B cell (primary cell): ENCODE data around the gene DIAPH1. TPM values are rescaled to one million over a fixed set of nuclear protein-coding genes. Genes with fewer than 3 reads are reported as not detected.
A peak's percentile ranks its signal among the peaks of the same experiment; 100 is the strongest.

ENCODE experiments used
- ATAC-seq: fragments of 200-7000 bp; cut with Tn5 transposase; one replicate; pipeline ENCODE4 v1.10.0; 2021; ENCODE audit warnings: low read depth, mild to moderate bottlenecking, moderate number of reproducible peaks, moderate library complexity
- CTCF ChIA-PET: fragments of 350-600 bp; sonication (Branson Sonifier 250); formaldehyde crosslinking; loops from one replicate; lab custom pipeline; 2021; ENCODE audit warnings: antibody characterized with exemption, inconsistent platforms; lab: Charles Lee
- POLR2A ChIA-PET: fragments of 350-600 bp; sonication (Branson Sonifier 250); formaldehyde crosslinking; loops from one replicate; lab custom pipeline; 2021; ENCODE audit warnings: antibody characterized with exemption; lab: Charles Lee
- DNase-seq: peaks from one replicate; pipeline ENCODE4 v3.0.0; 2013
- H2AFZ ChIP-seq: 2 replicates; pipeline ENCODE4 v1.6.1; 2012; ENCODE audit warnings: mild to moderate bottlenecking, low read depth, low read length; ENCODE audit not compliant: insufficient read depth, poor library complexity, severe bottlenecking
- H3K27ac ChIP-seq, 2 donors: 1 replicate in 1 of 2; 2 replicates in 1 of 2; pipeline ENCODE4 v1.5.1; 2012 to 2013; ENCODE audit warnings: low read length in 2 of 2, mild to moderate bottlenecking in 2 of 2, moderate library complexity in 1 of 2
- H3K27me3 ChIP-seq, 4 experiments: fragments of 200-600 bp in 1 of 4; sonication (generic) in 1 of 4; replicated peaks in 1 of 4; 1 replicate in 2 of 4; 2 replicates in 2 of 4; pipeline versions ENCODE4 v1.6.1 to v1.7.0; 2013 to 2016; ENCODE audit warnings: low read length in 3 of 4, mild to moderate bottlenecking in 2 of 4, mixed read lengths in 1 of 4, moderate library complexity in 1 of 4; ENCODE audit not compliant: insufficient read depth in 4 of 4, control insufficient read depth in 3 of 4; ENCODE audit errors: control extremely low read depth in 1 of 4
- H3K36me3 ChIP-seq, 2 experiments: replicated peaks in 1 of 2; 1 replicate in 1 of 2; 2 replicates in 1 of 2; pipeline versions ENCODE4 v1.6.1 to v1.7.1; 2013; ENCODE audit warnings: low read length in 1 of 2; ENCODE audit not compliant: insufficient read depth in 2 of 2, control insufficient read depth in 1 of 2; ENCODE audit errors: control extremely low read depth in 1 of 2, extremely low read depth in 1 of 2
- H3K4me1 ChIP-seq, 2 donors: fragments of 200-600 bp in 1 of 2; sonication (generic) in 1 of 2; 1 replicate in 1 of 2; 2 replicates in 1 of 2; pipeline versions ENCODE4 v1.5.1 to v1.6.1; 2013 to 2017; ENCODE audit warnings: low read length in 2 of 2; ENCODE audit not compliant: control insufficient read depth in 2 of 2, insufficient read depth in 2 of 2
- H3K4me2 ChIP-seq: replicated peaks from 2 replicates; pipeline ENCODE3; 2012; ENCODE audit warnings: mild to moderate bottlenecking, low read depth, low read length; ENCODE audit not compliant: poor library complexity, severe bottlenecking
- H3K4me3 ChIP-seq, 5 experiments: fragments of 200-600 bp in 1 of 5; sonication (generic) in 1 of 5; 1 replicate in 3 of 5; 2 replicates in 2 of 5; pipeline versions ENCODE4 v1.5.1 to v1.7.0; 2011 to 2016; ENCODE audit warnings: low read length in 4 of 5, mild to moderate bottlenecking in 4 of 5, low read depth in 2 of 5, control low read depth in 1 of 5, moderate library complexity in 1 of 5; ENCODE audit not compliant: insufficient read depth in 1 of 5; ENCODE audit errors: control extremely low read depth in 1 of 5, extremely low read depth in 1 of 5
- H3K79me2 ChIP-seq: fragments of 200-600 bp; sonication (generic); one replicate; pipeline ENCODE4 v1.6.0; 2016; ENCODE audit warnings: low read length; ENCODE audit not compliant: control insufficient read depth, insufficient read depth
- H3K9ac ChIP-seq: fragments of 200-600 bp; sonication (generic); 2 replicates; pipeline ENCODE4 v1.6.1; 2017; ENCODE audit warnings: mild to moderate bottlenecking, low read length, moderate library complexity
- H3K9me3 ChIP-seq, 3 donors: one replicate each; pipeline versions ENCODE4 v1.6.1 to v1.7.1; 2013; ENCODE audit warnings: low read length in 2 of 3; ENCODE audit not compliant: control insufficient read depth in 2 of 3, insufficient read depth in 1 of 3; ENCODE audit errors: control extremely low read depth in 1 of 3
- H4K20me1 ChIP-seq: 2 replicates; pipeline ENCODE4 v1.6.0; 2012; ENCODE audit warnings: mild to moderate bottlenecking, low read length; ENCODE audit not compliant: insufficient read depth, control insufficient read depth, poor library complexity, severe bottlenecking
- H3K27ac Mint-ChIP-seq: one replicate; pipeline ENCODE4 v1.8.0; 2021; ENCODE audit warnings: mixed read lengths
- H3K27me3 Mint-ChIP-seq: one replicate; pipeline ENCODE4 v1.8.0; 2021; ENCODE audit warnings: mixed read lengths
- H3K4me1 Mint-ChIP-seq: one replicate; pipeline ENCODE4 v1.8.0; 2021; ENCODE audit warnings: mixed read lengths
- H3K4me3 Mint-ChIP-seq: one replicate; pipeline ENCODE4 v1.8.0; 2021; ENCODE audit warnings: mixed read lengths
- H3K9me3 Mint-ChIP-seq: one replicate; pipeline ENCODE4 v1.8.0; 2022; ENCODE audit warnings: mixed read lengths; ENCODE audit not compliant: insufficient read depth
- CTCF ChIP-seq: fragments of 200-600 bp; IDR thresholded peaks from one replicate; pipeline ENCODE4 v1.8.0; 2022; ENCODE audit warnings: antibody characterized with exemption, mild to moderate bottlenecking
- EZH2 ChIP-seq: IDR thresholded peaks from 2 replicates; pipeline ENCODE4 v1.6.1; 2012; ENCODE audit warnings: borderline replicate concordance, low read depth, mild to moderate bottlenecking, moderate library complexity, low read length; ENCODE audit not compliant: insufficient read depth, poor library complexity, severe bottlenecking
- WGBS: methylation state at CpG from one replicate; pipeline ENCODE4 v1.1.5; 2013; ENCODE audit warnings: missing lambda C conversion rate; ENCODE audit not compliant: insufficient coverage; 5-methylcytosine and 5-hydroxymethylcytosine counted together
- intact Hi-C: fragments of 100-400 bp; cut with micrococcal nuclease; formaldehyde crosslinking; loops from one replicate; pipeline ENCODE4 v1.10.0; 2022
- polyA plus RNA-seq: library from polyadenylated mRNA; depleted of rRNA; stranded (reverse); fragments of >200 nt; gene quantifications from 2 replicates; pipeline ENCODE4 v1.2.3, GENCODE V29; 2012
- total RNA-seq, 2 donors: library from RNA; stranded (reverse); fragments of 120-200 nt in 1 of 2; gene quantifications; 1 replicate in 1 of 2; 2 replicates in 1 of 2; pipeline versions ENCODE4 v1.2.3 to v1.2.4, GENCODE V29; 2013 to 2022

The DIAPH1 gene
- total and polyA plus RNA-seq, 2 donors (not counting 1 experiment from before 2014, with no cell fraction given), result 59.7 to 113 TPM

- ChIA-PET CTCF (interaction anchor here (0.6 to 11.5 kb wide), 29 partner anchors 10 to 1141 kb away, joined by 3 to 176 read pairs (median 6); partner anchors contain the start of genes PCDHGA10, PCDHGA11, PCDHGA12 and PCDHGA9), POLR2A (interaction anchor here (1.2 kb wide), 1 partner anchor 43 kb away, joined by 4 read pairs; no protein-coding TSS in a partner anchor)
- Mint-ChIP-seq H3K27me3 (no peaks in the 10 kb centered on the region), H3K4me1 (peaks cover 18% of the 10 kb centered on the region), H3K9me3 (no peaks in the 10 kb centered on the region), H3K27ac (peak overlapping the region; percentile 67), H3K4me3 (no peak overlapping the region)
- Histone ChIP-seq H3K79me2 (no peaks in the 10 kb centered on the region), H3K4me1 (peaks cover 9 to 10% of the 10 kb centered on the region in 2 donors), H2AFZ (no peak overlapping the region), H3K4me3 (no peak overlapping the region), H3K27ac (no peak overlapping the region), H3K9me3 (no peaks in the 10 kb centered on the region), H3K4me2 (no peak overlapping the region), H4K20me1 (peaks cover 7% of the 10 kb centered on the region), H3K27me3 (no peaks in the 10 kb centered on the region), H3K36me3 (peaks cover 8 to 86% of the 10 kb centered on the region in 2 experiments), H3K9ac (no peak overlapping the region)
- ATAC-seq (peak; percentile 89), DNase-seq (peak; percentile 78)
- intact Hi-C loops, result loop anchor here (1.0 to 2.0 kb wide), 6 partner anchors 14 to 199 kb away; partner anchors contain the start of genes PCDHGA10, PCDHGA12 and PCDHGC3
- 44% methylated on average over 7 of the region's 12 CpGs for WGBS
- TF ChIP-seq EZH2 (no peak), CTCF (peak; percentile 100)
Observed at GRCh38 chr5:141524604-141525597, 93.9 kb downstream of the DIAPH1 start.
